Measurements from ENCODE around the gene EGLN1. TPM values are rescaled to one million over a fixed set of nuclear protein-coding genes. Genes with fewer than 3 reads are reported as not detected.

Gene EGLN1
- total RNA-seq (2022; extraction: Qiagen RNA extraction), result 51.0 to 71.3 TPM (median 54.4 TPM) in 5 replicates

DNA sequence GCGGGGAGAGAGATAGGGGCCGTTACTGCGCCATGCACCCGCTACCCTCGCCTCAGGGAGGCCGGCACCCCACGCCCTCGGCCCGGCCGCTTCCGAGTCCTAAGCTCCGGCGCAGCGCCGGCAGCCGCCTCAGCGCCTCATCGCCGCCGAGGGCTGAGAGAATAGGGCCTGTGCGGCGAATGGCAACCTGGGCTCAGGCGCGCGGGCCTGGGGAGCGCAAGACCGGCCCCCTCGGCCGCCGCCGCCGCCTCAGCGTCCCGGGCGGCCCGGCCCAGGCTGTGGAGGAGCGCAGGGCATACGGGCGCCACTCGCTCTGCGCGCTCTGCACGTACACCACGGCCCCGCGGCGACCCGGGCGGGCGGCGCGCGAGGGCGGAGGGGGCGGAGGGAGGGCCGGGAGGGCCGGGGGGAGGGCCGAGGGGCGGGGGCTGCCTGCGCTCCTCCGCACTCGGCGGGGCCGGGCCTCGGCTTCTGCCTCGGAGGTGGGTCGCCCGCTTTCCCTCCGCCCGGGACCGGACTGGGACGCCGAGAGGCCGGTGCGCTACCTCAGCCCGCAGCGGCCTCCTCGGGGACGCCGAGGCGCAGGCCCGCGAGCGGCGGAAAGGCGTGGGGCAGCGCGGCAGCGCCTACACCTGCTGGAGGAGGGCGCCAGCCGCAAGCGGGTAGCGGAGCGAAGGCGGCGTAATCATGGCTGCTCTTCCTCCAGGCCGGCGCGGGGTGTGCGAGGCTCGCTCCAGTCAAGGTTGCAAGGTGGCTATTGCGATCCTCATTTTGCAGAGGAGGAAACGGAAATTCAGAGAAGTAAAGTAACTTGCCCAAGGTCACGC, at the start of gene EGLN1:
Gene EGLN1 (minus strand): TSS at position 317 of the 827 bp plus-strand sequence. CDS start 399 bp downstream, outside the sequence.

DNA sequence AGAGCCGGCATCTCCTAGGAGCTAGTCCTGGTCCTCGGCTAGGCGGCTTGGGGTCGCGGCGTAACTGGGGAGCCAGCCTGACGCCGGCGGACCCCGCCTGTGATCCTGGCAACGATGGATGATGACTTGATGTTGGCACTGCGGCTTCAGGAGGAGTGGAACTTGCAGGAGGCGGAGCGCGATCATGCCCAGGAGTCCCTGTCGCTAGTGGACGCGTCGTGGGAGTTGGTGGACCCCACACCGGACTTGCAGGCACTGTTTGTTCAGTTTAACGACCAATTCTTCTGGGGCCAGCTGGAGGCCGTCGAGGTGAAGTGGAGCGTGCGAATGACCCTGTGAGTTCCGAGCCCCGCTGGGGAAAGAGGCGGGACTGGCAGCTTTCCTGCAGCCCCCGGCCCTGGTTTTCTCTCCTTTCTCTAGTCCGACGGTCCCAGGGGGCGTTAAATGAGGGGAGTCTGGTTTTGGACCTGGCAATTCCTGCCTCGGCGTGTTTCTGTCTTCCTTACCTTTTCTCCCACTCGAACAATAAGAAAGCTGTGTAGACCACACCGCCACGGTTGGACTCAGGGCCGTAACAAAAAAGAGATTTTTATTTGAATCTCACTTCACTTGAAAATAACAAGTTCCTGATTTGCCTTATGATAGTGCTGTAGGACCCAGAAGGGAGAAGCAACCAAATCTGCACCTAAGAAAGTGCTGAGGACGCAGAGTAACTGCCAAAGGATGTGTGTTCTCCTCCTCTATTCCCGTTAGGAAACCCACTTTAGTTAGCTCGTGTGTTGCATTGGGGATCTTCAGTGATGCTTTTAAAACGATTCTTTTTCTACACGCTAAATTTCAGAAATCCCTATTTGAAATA, 83.6 kb downstream of the EGLN1 start, which contains the start of gene SPRTN:
Gene SPRTN (plus strand): TSS at position 24 of the 859 bp plus-strand sequence. CDS start 91 bp downstream, at position 115.

DNA sequence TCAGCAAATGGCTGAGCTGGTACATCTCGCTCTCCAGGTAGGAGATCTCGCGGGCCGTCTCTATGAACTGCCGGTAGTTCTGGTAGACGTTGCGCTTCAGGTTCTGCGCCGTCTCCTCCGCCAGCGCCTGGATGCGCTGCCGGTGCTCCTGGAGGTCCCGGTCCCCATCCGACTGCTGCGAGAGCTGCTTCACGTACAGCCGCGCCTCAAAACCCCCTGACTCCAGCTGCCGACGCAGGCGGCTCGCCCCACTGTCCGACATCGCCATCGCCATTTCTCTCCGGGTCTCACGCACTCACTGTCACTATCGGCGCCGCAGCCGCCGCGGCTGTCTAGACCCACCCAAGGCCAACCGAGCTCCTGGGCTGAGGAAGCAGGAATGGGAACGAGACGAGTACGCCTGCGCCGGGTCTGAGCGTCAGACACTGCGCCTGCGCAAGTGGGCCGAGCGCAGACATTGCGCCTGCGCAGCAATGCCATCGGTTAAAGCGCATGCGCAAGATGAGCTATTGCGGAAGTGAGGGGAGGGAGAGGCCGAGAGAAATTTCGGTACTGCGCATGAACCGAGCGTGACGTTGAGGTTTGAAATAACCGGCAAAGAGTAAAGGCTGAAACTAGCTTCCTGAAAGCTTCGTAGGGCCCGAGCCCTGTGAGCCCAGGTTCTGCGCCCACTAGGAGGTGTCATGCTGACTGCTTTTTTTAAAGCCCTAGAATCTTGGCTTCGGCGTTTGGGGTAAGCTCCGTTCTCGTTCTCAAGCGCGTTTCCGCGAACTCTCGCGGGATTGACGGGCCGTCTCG, 84.4 kb downstream of the EGLN1 start, which contains the start of gene EXOC8:
Gene EXOC8 (minus strand): TSS at position 381 of the 798 bp plus-strand sequence. CDS start 107 bp downstream, at position 274.

Other genes with a start within 250 kb of the EGLN1 start
- gene GNPAT, start 181.1 kb downstream of the EGLN1 start, total RNA-seq (2022; extraction: Qiagen RNA extraction), result 32.9 to 42.2 TPM (median 35.1 TPM) in 5 replicates
- 7.8 to 10.6 TPM (median 8.5 TPM) in 5 replicates for gene EXOC8, start 84.4 kb downstream of the EGLN1 start, total RNA-seq (2022; extraction: Qiagen RNA extraction)
- gene SPRTN, start 84.0 kb downstream of the EGLN1 start, total RNA-seq (2022; extraction: Qiagen RNA extraction), result 11.4 to 14.2 TPM (median 13.1 TPM) in 5 replicates
- 33.0 to 61.0 TPM (median 37.1 TPM) in 5 replicates for gene TSNAX, start 106.4 kb upstream of the EGLN1 start, total RNA-seq (2022; extraction: Qiagen RNA extraction)
- 0.10 to 0.31 TPM (median 0.22 TPM) in 5 replicates for gene DISC1, start 204.5 kb upstream of the EGLN1 start, total RNA-seq (2022; extraction: Qiagen RNA extraction)

All from A549 treated with AZD2906 at 1 μM for 4 hours (cell line).